GM23338 (cell line): ENCODE measurements around the gene CDH4.

Experiments used
- CREB1 ChIP-seq: fragments of 250-450 bp; sonication (Bioruptor Pico); IDR thresholded peaks from 2 replicates; pipeline ENCODE4 v1.5.0; 2020; ENCODE audit warnings: low read depth, mild to moderate bottlenecking, moderate library complexity
- EZH2 ChIP-seq: fragments of 200-600 bp; sonication (generic); IDR thresholded peaks from one replicate; pipeline ENCODE4 v1.8.0; 2017; ENCODE audit warnings: antibody characterized with exemption, mild to moderate bottlenecking, low read depth; ENCODE audit not compliant: unreplicated experiment
- EZH2phosphoT487 ChIP-seq: fragments of 200-600 bp; sonication (generic); IDR thresholded peaks from one replicate; pipeline ENCODE4 v1.8.1; 2018; ENCODE audit warnings: antibody characterized with exemption; ENCODE audit not compliant: unreplicated experiment
- JUNB ChIP-seq: IDR thresholded peaks from one replicate; pipeline ENCODE4 v1.6.1; 2016; ENCODE audit warnings: antibody characterized with exemption; ENCODE audit not compliant: unreplicated experiment
- POLR2AphosphoS5 ChIP-seq: IDR thresholded peaks from 2 replicates; pipeline ENCODE4 v1.6.1; 2016; ENCODE audit warnings: antibody characterized with exemption, low read depth
- STAT1 ChIP-seq: IDR thresholded peaks from one replicate; pipeline ENCODE4 v1.6.1; 2016; ENCODE audit warnings: antibody characterized with exemption; ENCODE audit not compliant: unreplicated experiment
- ZNF331 ChIP-seq: fragments of 250-450 bp; sonication (Bioruptor Pico); IDR thresholded peaks from 2 replicates; pipeline ENCODE4 v1.5.0; 2020; ENCODE audit warnings: low read depth, mild to moderate bottlenecking, moderate library complexity
- TF ChIP-seq, protein P1 (sequence below), 2 experiments: fragments of 200-600 bp in 1 of 2; sonication (generic) in 1 of 2; conservative IDR thresholded peaks; 2 replicates each; pipeline versions ENCODE4 v1.5.1 to v1.6.1; 2016 to 2017; ENCODE audit warnings: antibody characterized with exemption in 2 of 2, low read depth in 2 of 2, mild to moderate bottlenecking in 2 of 2, moderate library complexity in 1 of 2
- TF ChIP-seq, protein P2 (sequence below): IDR thresholded peaks from one replicate; pipeline ENCODE4 v1.6.1; 2018; ENCODE audit warnings: antibody characterized with exemption; ENCODE audit not compliant: unreplicated experiment
- TF ChIP-seq, protein P3 (sequence below): IDR thresholded peaks from 2 replicates; pipeline ENCODE4 v1.6.1; 2016; ENCODE audit warnings: antibody characterized with exemption

DNA sequence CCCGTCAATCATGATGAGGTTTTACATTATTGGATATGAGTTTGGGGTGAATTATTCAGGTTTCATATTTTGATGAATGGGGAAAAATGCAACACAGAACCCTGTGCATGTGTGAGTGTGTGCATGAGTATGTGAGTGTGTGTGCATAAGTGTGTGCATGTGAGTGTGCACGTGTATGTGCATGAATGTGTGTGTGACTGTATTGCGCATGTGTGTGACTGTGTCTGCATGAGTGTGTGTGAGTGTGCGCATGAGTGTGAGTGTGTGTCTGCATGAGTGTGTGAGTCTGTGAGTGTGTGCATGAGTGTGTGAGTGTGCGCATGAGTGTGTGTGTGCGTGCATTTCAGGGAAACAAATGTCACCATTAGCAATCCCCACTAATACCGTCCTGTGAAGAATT, 18.5 kb upstream of the CDH4 start:
- TF ChIP-seq, protein P1, sequence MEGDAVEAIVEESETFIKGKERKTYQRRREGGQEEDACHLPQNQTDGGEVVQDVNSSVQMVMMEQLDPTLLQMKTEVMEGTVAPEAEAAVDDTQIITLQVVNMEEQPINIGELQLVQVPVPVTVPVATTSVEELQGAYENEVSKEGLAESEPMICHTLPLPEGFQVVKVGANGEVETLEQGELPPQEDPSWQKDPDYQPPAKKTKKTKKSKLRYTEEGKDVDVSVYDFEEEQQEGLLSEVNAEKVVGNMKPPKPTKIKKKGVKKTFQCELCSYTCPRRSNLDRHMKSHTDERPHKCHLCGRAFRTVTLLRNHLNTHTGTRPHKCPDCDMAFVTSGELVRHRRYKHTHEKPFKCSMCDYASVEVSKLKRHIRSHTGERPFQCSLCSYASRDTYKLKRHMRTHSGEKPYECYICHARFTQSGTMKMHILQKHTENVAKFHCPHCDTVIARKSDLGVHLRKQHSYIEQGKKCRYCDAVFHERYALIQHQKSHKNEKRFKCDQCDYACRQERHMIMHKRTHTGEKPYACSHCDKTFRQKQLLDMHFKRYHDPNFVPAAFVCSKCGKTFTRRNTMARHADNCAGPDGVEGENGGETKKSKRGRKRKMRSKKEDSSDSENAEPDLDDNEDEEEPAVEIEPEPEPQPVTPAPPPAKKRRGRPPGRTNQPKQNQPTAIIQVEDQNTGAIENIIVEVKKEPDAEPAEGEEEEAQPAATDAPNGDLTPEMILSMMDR (conservative IDR thresholded peaks at IDR 0.05; ENCODE audit: low read depth in 2 of 2): no peak
- TF ChIP-seq EZH2phosphoT487: no peak
- TF ChIP-seq, protein P2, sequence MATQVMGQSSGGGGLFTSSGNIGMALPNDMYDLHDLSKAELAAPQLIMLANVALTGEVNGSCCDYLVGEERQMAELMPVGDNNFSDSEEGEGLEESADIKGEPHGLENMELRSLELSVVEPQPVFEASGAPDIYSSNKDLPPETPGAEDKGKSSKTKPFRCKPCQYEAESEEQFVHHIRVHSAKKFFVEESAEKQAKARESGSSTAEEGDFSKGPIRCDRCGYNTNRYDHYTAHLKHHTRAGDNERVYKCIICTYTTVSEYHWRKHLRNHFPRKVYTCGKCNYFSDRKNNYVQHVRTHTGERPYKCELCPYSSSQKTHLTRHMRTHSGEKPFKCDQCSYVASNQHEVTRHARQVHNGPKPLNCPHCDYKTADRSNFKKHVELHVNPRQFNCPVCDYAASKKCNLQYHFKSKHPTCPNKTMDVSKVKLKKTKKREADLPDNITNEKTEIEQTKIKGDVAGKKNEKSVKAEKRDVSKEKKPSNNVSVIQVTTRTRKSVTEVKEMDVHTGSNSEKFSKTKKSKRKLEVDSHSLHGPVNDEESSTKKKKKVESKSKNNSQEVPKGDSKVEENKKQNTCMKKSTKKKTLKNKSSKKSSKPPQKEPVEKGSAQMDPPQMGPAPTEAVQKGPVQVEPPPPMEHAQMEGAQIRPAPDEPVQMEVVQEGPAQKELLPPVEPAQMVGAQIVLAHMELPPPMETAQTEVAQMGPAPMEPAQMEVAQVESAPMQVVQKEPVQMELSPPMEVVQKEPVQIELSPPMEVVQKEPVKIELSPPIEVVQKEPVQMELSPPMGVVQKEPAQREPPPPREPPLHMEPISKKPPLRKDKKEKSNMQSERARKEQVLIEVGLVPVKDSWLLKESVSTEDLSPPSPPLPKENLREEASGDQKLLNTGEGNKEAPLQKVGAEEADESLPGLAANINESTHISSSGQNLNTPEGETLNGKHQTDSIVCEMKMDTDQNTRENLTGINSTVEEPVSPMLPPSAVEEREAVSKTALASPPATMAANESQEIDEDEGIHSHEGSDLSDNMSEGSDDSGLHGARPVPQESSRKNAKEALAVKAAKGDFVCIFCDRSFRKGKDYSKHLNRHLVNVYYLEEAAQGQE: no peak
- TF ChIP-seq ZNF331: no peak
- no peak for TF ChIP-seq CREB1 (CRISPR knock-in tag)
- TF ChIP-seq JUNB: no peak
- no peak for TF ChIP-seq POLR2AphosphoS5
- no peak for TF ChIP-seq EZH2
- TF ChIP-seq, protein P3, sequence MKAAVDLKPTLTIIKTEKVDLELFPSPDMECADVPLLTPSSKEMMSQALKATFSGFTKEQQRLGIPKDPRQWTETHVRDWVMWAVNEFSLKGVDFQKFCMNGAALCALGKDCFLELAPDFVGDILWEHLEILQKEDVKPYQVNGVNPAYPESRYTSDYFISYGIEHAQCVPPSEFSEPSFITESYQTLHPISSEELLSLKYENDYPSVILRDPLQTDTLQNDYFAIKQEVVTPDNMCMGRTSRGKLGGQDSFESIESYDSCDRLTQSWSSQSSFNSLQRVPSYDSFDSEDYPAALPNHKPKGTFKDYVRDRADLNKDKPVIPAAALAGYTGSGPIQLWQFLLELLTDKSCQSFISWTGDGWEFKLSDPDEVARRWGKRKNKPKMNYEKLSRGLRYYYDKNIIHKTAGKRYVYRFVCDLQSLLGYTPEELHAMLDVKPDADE: no peak
- TF ChIP-seq STAT1: no peak
